Large intestine (tissue), 3 donors: Measurements from ENCODE around the gene ZNF618. TPM values are rescaled to one million over a fixed set of nuclear protein-coding genes. Genes with fewer than 3 reads are reported as not detected.

Experiments used
- DNase-seq, 2 donors: peaks; one replicate each; pipeline versions ENCODE4 v3.0.0 to v3.0.0-alpha.2; 2013
- H3K27ac ChIP-seq: one replicate; pipeline ENCODE4 v1.5.1; 2013; ENCODE audit warnings: low read length
- H3K27me3 ChIP-seq: 2 replicates; pipeline ENCODE4 v1.6.1; 2013; ENCODE audit warnings: low read length; ENCODE audit not compliant: control insufficient read depth, insufficient read depth
- H3K36me3 ChIP-seq: 2 replicates; pipeline ENCODE4 v1.6.1; 2013; ENCODE audit warnings: low read length; ENCODE audit not compliant: control insufficient read depth, insufficient read depth
- H3K4me1 ChIP-seq: one replicate; pipeline ENCODE4 v1.6.1; 2013; ENCODE audit warnings: low read length; ENCODE audit not compliant: control insufficient read depth, insufficient read depth
- H3K4me3 ChIP-seq: one replicate; pipeline ENCODE4 v1.5.1; 2013; ENCODE audit warnings: low read length
- H3K9me3 ChIP-seq: one replicate; pipeline ENCODE4 v1.6.1; 2013; ENCODE audit warnings: mild to moderate bottlenecking, low read depth, low read length, moderate library complexity; ENCODE audit not compliant: control insufficient read depth
- WGBS: methylation state at CpG from one replicate; pipeline ENCODE4 v1.1.5; 2013; ENCODE audit warnings: low lambda C conversion rate; ENCODE audit not compliant: insufficient coverage; 5-methylcytosine and 5-hydroxymethylcytosine counted together
- polyA plus RNA-seq: library from polyadenylated mRNA; unstranded; fragments of 120-200 nt; gene quantifications from one replicate; pipeline ENCODE4 v1.2.1, GENCODE V29; 2013

The ZNF618 gene
- polyA plus RNA-seq, 1 donor, result 8.1 TPM

GRCh38 chr9:113858282-113858681 is 17.8 kb upstream of the ZNF618 start:
- WGBS, result no CpG with 5 or more reads among the region's 1 CpG
- peaks cover 3% of the 10 kb centered on the region for H3K27me3 ChIP-seq
- H3K27ac ChIP-seq, result no peak overlapping the region
- no peaks in the 10 kb centered on the region for H3K4me1 ChIP-seq
- H3K36me3 ChIP-seq, result no peaks in the 10 kb centered on the region
- H3K9me3 ChIP-seq, result no peaks in the 10 kb centered on the region
- H3K4me3 ChIP-seq, result no peak overlapping the region
- no peak for DNase-seq

- H3K27me3 ChIP-seq, result peaks cover 3% of the 10 kb centered on the region
- WGBS, result 83% methylated on average over 1 of the region's 2 CpGs
- no peak for DNase-seq
- no peaks in the 10 kb centered on the region for H3K36me3 ChIP-seq
- no peak overlapping the region for H3K27ac ChIP-seq
- H3K9me3 ChIP-seq, result no peaks in the 10 kb centered on the region
- H3K4me1 ChIP-seq, result no peaks in the 10 kb centered on the region
- H3K4me3 ChIP-seq, result no peak overlapping the region
Observed at GRCh38 chr9:113863345-113863744, 12.8 kb upstream of the ZNF618 start.

GRCh38 chr9:113868501-113868900 is 7.6 kb upstream of the ZNF618 start:
- no peak for DNase-seq
- H3K36me3 ChIP-seq, result no peaks in the 10 kb centered on the region
- no peak overlapping the region for H3K4me3 ChIP-seq
- WGBS, result no CpG with 5 or more reads among the region's 3 CpGs
- H3K9me3 ChIP-seq, result no peaks in the 10 kb centered on the region
- H3K27ac ChIP-seq, result no peak overlapping the region
- no peaks in the 10 kb centered on the region for H3K4me1 ChIP-seq
- peaks cover 9% of the 10 kb centered on the region for H3K27me3 ChIP-seq

GRCh38 chr9:113872485-113873143 is 3.5 kb upstream of the ZNF618 start:
- no peaks in the 10 kb centered on the region for H3K4me1 ChIP-seq
- H3K4me3 ChIP-seq, result no peak overlapping the region
- no peak for DNase-seq
- no peaks in the 10 kb centered on the region for H3K36me3 ChIP-seq
- peaks cover 12% of the 10 kb centered on the region for H3K27me3 ChIP-seq
- 100% methylated on average over 1 of the region's 10 CpGs for WGBS
- no peaks in the 10 kb centered on the region for H3K9me3 ChIP-seq
- H3K27ac ChIP-seq, result no peak overlapping the region

GRCh38 chr9:113873446-113873845 is 2.7 kb upstream of the ZNF618 start:
- H3K36me3 ChIP-seq, result no peaks in the 10 kb centered on the region
- H3K4me1 ChIP-seq, result no peaks in the 10 kb centered on the region
- WGBS, result no CpG with 5 or more reads among the region's 5 CpGs
- H3K27ac ChIP-seq, result no peak overlapping the region
- H3K4me3 ChIP-seq, result no peak overlapping the region
- no peaks in the 10 kb centered on the region for H3K9me3 ChIP-seq
- peaks cover 12% of the 10 kb centered on the region for H3K27me3 ChIP-seq
- no peak for DNase-seq

GRCh38 chr9:113873926-113874325 is 2.2 kb upstream of the ZNF618 start:
- no CpG with 5 or more reads among the region's 3 CpGs for WGBS
- H3K27me3 ChIP-seq, result peaks cover 10% of the 10 kb centered on the region
- H3K27ac ChIP-seq, result no peak overlapping the region
- no peak for DNase-seq
- no peaks in the 10 kb centered on the region for H3K4me1 ChIP-seq
- H3K36me3 ChIP-seq, result no peaks in the 10 kb centered on the region
- H3K4me3 ChIP-seq, result no peak overlapping the region
- H3K9me3 ChIP-seq, result no peaks in the 10 kb centered on the region

- no peaks in the 10 kb centered on the region for H3K4me1 ChIP-seq
- H3K4me3 ChIP-seq, result peak overlapping the region; percentile 29
- no peaks in the 10 kb centered on the region for H3K9me3 ChIP-seq
- no peaks in the 10 kb centered on the region for H3K36me3 ChIP-seq
- DNase-seq, result no peak
- no CpG with 5 or more reads among the region's 55 CpGs for WGBS
- no peak overlapping the region for H3K27ac ChIP-seq
- peaks cover 10% of the 10 kb centered on the region for H3K27me3 ChIP-seq
Observed at GRCh38 chr9:113875459-113876150, 504 bp upstream of the ZNF618 start.

- Histone ChIP-seq H3K36me3 (no peaks in the 10 kb centered on the region), H3K9me3 (no peaks in the 10 kb centered on the region), H3K4me3 (peak overlapping the region; percentile 87), H3K4me1 (no peaks in the 10 kb centered on the region), H3K27ac (no peak overlapping the region), H3K27me3 (peaks cover 7% of the 10 kb centered on the region)
- DNase-seq, result no peak
- WGBS, result 0% methylated on average over 1 of the region's 1 CpG
Observed at GRCh38 chr9:113876993-113877368, 872 bp downstream of the ZNF618 start.

- DNase-seq, result no peak
- no peak overlapping the region for H3K27ac ChIP-seq
- H3K36me3 ChIP-seq, result no peaks in the 10 kb centered on the region
- 100% methylated on average over 1 of the region's 4 CpGs for WGBS
- no peaks in the 10 kb centered on the region for H3K4me1 ChIP-seq
- no peaks in the 10 kb centered on the region for H3K9me3 ChIP-seq
- peaks cover 3% of the 10 kb centered on the region for H3K27me3 ChIP-seq
- no peak overlapping the region for H3K4me3 ChIP-seq
Observed at GRCh38 chr9:113879318-113879717, 3.2 kb downstream of the ZNF618 start.

GRCh38 chr9:113879911-113880310 is 3.8 kb downstream of the ZNF618 start:
- peaks cover 3% of the 10 kb centered on the region for H3K27me3 ChIP-seq
- H3K36me3 ChIP-seq, result no peaks in the 10 kb centered on the region
- H3K27ac ChIP-seq, result no peak overlapping the region
- no peaks in the 10 kb centered on the region for H3K9me3 ChIP-seq
- DNase-seq, result no peak
- 83% methylated on average over 1 of the region's 4 CpGs for WGBS
- no peaks in the 10 kb centered on the region for H3K4me1 ChIP-seq
- H3K4me3 ChIP-seq, result no peak overlapping the region

- Histone ChIP-seq H3K4me1 (peaks cover 5% of the 10 kb centered on the region), H3K27ac (no peak overlapping the region), H3K4me3 (no peak overlapping the region), H3K9me3 (no peaks in the 10 kb centered on the region), H3K36me3 (no peaks in the 10 kb centered on the region), H3K27me3 (no peaks in the 10 kb centered on the region)
- 60% methylated on average over 1 of the region's 7 CpGs for WGBS
- DNase-seq, result no peak
Observed at GRCh38 chr9:113882181-113882580, 6.1 kb downstream of the ZNF618 start.
